GM21723 (cell line): Measurements from ENCODE around the gene IFT80.
"Not testable (repeated sequence)": the region's sequence is repeated elsewhere in the genome, so short reads cannot be mapped to it uniquely, and the experiment has no call there.

ENCODE experiments used
- ATAC-seq: cut with Tn5 transposase; IDR thresholded peaks from one replicate; pipeline ENCODE4 v1.9.1; 2021; ENCODE audit warnings: mild to moderate bottlenecking, moderate library complexity; ENCODE audit not compliant: unreplicated experiment

The IFT80 gene

DNA sequence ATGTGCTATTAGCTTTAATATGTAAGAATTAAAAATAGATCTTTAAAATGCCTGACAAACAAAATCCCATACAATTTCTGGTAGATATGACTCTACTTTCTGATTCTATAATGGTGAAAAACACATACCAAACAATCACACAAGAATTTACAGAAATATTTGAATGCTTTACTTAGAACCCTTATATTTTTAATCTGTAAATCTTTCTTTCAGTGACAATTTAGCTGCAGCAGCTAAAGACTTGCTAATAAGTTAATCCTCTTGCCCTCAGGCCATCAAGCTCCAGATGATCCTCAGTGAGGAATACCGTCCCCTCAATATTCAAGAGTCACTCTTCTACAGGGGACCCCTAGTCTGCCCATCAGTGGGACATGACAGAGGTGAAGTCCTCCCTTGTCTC, 118.2 kb downstream of the IFT80 start:
- no peak for ATAC-seq

- ATAC-seq: no peak
Observed at GRCh38 chr3:160279657-160280056, 119.4 kb downstream of the IFT80 start.

DNA sequence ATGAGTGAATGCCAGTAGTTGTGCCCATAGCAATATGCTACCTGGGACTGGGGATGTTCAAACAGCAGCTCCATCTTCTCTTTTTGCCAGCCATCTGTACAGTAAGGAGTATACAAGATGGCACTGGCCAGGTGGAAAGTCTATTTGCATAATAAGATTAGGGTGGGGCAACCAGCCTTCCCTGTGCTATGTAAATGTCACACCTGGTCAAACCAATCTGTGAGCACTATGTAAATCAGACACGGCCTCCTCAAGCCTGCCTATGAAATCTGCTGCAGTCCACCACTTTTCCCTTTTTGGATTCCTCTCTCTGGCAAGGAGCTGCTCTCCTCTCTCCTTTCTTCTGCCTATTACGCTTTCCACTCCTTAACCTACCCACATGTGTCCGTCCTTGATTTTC, 120.8 kb downstream of the IFT80 start:
- ATAC-seq: no peak

DNA sequence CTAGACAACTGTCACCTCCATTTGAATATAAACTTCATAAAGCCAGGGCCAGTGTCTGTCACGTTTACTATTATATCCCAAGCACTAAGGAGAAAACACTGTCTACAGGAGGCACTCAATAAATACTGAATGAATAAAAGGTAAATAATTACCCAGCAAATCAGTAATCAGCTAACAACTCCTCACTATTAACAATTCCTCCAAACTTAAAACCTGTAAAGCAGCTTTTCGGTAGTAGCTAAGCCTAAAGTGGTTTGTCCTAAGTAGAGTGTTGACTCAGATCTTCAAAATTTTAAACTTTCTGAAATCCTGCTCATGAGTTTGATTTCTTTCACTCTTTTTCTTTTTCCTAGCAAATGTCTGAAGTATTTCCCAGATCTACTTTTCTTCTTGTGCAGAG, 133.9 kb downstream of the IFT80 start:
- no peak for ATAC-seq

- ATAC-seq: no peak
Observed at GRCh38 chr3:160260587-160261270, 138.3 kb downstream of the IFT80 start.

DNA sequence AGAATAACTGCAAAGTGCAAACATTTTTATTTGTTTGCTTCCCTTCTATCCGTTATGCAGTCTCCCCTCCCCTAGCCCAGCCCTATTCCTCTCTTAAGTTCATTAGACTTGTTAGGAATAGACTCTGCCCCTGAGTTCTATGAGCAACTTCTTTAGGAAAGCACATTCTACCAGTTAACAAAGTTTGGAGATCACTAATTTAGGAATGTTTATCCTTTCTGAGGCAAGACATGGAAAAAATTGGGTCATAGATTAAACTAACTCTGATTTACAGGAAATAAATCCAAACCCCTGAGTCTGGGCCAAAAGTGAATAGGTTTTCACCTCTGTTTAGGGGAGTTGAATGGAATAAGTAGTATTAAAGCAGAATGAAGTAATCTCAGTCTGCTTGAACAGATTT, 139.4 kb downstream of the IFT80 start:
- ATAC-seq: no peak

- ATAC-seq: no peak
Observed at GRCh38 chr3:160257606-160258005, 141.4 kb downstream of the IFT80 start.

- no peak for ATAC-seq
Observed at GRCh38 chr3:160253298-160253697, 145.7 kb downstream of the IFT80 start.

DNA sequence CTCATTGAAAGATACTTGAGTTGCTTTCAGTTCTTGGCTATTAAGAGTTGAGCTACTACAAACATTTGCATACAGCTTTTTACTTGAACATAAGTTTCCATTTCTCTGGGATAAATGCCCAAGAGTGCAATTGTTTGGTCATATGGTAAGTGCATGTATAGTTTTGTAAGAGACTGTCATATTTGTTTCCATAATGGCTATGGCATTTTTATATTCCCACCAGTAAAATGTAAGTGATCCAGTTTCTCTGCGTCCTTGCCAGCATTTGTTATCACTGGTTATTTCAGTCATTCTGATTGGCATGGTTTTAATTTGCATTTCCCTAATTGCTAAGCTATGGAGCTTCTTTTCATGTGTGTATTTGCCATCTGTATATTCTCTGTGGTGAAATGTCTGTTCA, 151.3 kb downstream of the IFT80 start:
- no peak for ATAC-seq

DNA sequence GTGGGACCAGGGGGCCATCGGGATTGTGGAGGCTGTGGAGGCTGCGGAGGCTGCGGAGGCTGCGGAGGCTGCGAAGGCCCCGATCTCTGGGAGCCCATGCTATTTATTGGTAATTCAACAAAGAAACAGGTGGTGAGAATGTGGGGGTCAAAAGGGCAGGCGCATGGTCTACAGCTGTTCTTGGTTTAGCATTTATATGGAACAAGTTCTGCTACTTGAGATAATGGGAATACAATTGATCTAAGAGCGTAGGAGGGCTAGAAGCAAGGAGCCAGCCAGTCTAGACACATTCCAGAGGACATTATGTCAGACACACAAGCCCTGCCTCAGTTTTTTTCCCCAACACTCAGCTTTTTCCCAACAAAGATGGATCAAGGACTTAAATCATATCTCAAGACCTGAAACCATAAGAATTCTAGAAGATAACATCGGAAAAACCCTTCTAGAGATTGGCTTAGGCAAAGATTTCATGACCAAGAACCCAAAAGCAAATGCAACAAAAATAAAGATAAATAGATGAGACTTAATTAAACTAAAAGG, 153.7 kb downstream of the IFT80 start:
- no peak for ATAC-seq

GRCh38 chr3:160240719-160241118, 158.3 kb downstream of the IFT80 start:
- ATAC-seq: not testable (repeated sequence)

GRCh38 chr3:160232014-160232413, 167.0 kb downstream of the IFT80 start:
- ATAC-seq: no peak

DNA sequence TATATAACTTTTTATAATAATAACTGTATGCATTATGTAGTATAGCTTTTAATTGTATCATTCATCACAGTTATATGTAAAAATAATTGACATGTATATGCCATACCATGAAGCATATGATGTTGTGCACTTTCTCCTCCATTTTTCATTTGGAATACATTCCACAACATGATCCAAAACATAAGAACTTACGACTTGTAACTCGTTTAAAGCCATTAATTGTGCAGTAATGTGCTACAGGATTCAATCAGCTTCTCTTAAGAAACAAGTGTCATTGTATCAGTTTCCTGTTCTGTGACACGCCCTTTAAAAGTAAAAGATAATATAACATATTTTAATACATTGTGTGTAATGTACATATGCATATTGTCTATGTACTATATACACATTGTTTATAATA, 171.6 kb downstream of the IFT80 start:
- ATAC-seq: no peak

DNA sequence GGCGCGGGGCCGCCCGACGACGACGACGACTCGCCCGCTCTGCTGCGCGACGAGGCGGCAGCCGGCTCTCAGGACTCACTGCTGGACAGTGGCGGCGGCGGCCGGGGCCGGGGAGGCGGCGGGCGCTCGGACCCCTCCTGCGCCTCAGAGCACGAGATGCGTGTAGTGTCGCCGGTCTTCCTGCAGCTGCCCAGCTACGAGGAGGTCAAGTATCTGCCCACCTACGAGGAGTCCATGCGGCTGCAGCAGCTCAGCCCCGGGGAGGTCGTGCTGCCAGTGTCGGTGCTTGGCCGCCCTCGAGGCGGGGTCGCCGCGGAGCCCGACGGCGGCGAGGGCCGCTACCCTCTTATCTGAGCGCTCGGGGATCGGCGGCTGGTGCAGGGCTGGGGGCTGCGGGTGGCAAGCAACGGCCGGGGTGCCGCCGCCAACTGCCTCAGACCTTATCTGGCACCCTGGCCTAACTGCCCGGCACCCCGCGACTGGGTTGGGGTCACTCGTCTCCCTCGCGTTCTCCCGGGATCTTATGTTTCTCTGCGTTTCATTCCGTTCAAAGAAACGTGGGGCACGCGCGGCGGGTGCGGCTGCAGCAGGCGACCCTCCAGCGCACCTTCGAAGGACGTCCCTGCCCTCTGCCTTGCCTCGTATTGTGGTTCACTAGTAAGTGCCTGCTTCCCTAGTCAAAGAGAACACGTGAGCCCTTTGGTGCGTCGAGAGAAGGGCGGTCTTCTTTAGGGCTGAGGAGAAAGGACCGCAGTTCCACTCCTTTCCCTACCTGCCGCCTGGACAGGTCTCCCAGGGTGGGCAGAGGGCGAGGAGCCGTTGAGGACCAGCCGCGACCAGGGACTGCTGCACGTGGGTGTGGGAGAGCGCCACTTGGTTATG, 172.8 kb downstream of the IFT80 start:
- peak; percentile 29 for ATAC-seq

GRCh38 chr3:160225176-160226025, 173.6 kb downstream of the IFT80 start, which contains the start of gene C3orf80:
C3orf80 (plus strand) TSS chr3:160225422; CDS start chr3:160225636, 214 bp downstream.
- ATAC-seq: peak; percentile 85

GRCh38 chr3:160224811-160225175, 174.2 kb downstream of the IFT80 start:
- ATAC-seq: no peak

- no peak for ATAC-seq
Observed at GRCh38 chr3:160224256-160224655, 174.8 kb downstream of the IFT80 start.

GRCh38 chr3:160221019-160221418, 178.0 kb downstream of the IFT80 start:
- no peak for ATAC-seq

DNA sequence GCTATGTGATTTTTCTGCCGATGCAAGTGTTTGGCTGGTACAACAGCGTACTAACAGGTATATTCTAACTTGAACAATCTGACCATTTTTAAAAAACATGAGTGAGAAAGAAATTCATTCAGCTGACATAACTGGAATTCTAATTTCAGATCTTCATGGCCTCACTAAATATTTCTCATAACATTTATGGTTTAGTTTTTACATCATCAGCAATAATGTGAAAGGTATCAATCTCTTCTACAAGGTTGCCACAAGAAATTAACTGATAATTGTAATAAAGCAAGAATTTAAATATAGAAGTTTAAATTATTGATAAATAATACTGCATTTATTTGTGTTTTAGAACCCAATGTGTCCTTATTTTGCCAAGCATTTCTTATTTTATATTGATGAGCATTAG, 179.0 kb downstream of the IFT80 start:
- no peak for ATAC-seq

- no peak for ATAC-seq
Observed at GRCh38 chr3:160218136-160218535, 180.9 kb downstream of the IFT80 start.

GRCh38 chr3:160217675-160218074, 181.3 kb downstream of the IFT80 start:
- no peak for ATAC-seq
